NCI-H128 (cell line): Measurements from ENCODE around the gene PAM16.

Experiments
- DNase-seq: peaks from one replicate; lab custom pipeline; 2025; ENCODE audit not compliant: unreplicated experiment; lab: John Stamatoyannopoulos, UW

The PAM16 gene

GRCh38 chr16:4321286-4322120 lies 29.6 kb downstream of the PAM16 start:
- DNase-seq: no peak

- DNase-seq: no peak
Observed at GRCh38 chr16:4320571-4321137, 30.5 kb downstream of the PAM16 start.

- DNase-seq: no peak
Observed at GRCh38 chr16:4319454-4320421, 31.4 kb downstream of the PAM16 start.

- DNase-seq: no peak
Observed at GRCh38 chr16:4318967-4319366, 32.2 kb downstream of the PAM16 start.

- DNase-seq: no peak
Observed at GRCh38 chr16:4318451-4318910, 32.6 kb downstream of the PAM16 start.

- no peak for DNase-seq
Observed at GRCh38 chr16:4317532-4318450, 33.3 kb downstream of the PAM16 start.

GRCh38 chr16:4316864-4317531 lies 34.1 kb downstream of the PAM16 start:
- DNase-seq: no peak

GRCh38 chr16:4316108-4316863 lies 34.8 kb downstream of the PAM16 start:
- no peak for DNase-seq

GRCh38 chr16:4315186-4316107 lies 35.7 kb downstream of the PAM16 start, which contains the start of gene GLIS2:
GLIS2 (plus strand) TSS chr16:4316067; CDS start chr16:4332281, 16,214 bp downstream.
- DNase-seq: peak; percentile 32

- DNase-seq: no peak
Observed at GRCh38 chr16:4314532-4315185, 36.5 kb downstream of the PAM16 start.

GRCh38 chr16:4313563-4314531 lies 37.3 kb downstream of the PAM16 start:
- DNase-seq: no peak

- DNase-seq: no peak
Observed at GRCh38 chr16:4309833-4310266, 41.3 kb downstream of the PAM16 start.

GRCh38 chr16:4309102-4309832 lies 41.9 kb downstream of the PAM16 start:
- no peak for DNase-seq

- DNase-seq: no peak
Observed at GRCh38 chr16:4307215-4308037, 43.7 kb downstream of the PAM16 start.
